Caco-2 (cell line): Measurements from ENCODE around the gene AK5. TPM values are rescaled to one million over a fixed set of nuclear protein-coding genes. Genes with fewer than 3 reads are reported as not detected.

Experiments used
- BruUV-seq: library from RNA; stranded (reverse); fragments of 400-500 nt; replicated peaks from 2 replicates; lab custom pipeline; 2021; lab: Mats Ljungman, UMichigan
- CTCF ChIA-PET: fragments of 300-600 bp; sonication (Branson Sonifier 250); formaldehyde crosslinking; loops from one replicate; lab custom pipeline; 2022; ENCODE audit warnings: antibody characterized with exemption; lab: Charles Lee
- POLR2A ChIA-PET: fragments of 300-600 bp; sonication (Branson Sonifier 250); formaldehyde crosslinking; loops from one replicate; lab custom pipeline; 2022; ENCODE audit warnings: antibody characterized with exemption; lab: Charles Lee
- DNase-seq, 2 experiments: peaks; one replicate each; pipeline versions ENCODE4 v3.0.0 to v3.0.0-alpha.2; 2020 to 2022
- H3K27me3 ChIP-seq: replicated peaks from 2 replicates; pipeline ENCODE4 v1.6.0; 2011; ENCODE audit warnings: low read length; ENCODE audit not compliant: control insufficient read depth, insufficient read depth
- H3K36me3 ChIP-seq: 2 replicates; pipeline ENCODE4 v1.5.1; 2011; ENCODE audit warnings: low read length; ENCODE audit not compliant: control insufficient read depth, insufficient read depth
- H3K4me1 ChIP-seq: fragments of 250-450 bp; sonication (Bioruptor Pico); 2 replicates; pipeline ENCODE4 v1.5.1; 2020; ENCODE audit warnings: mild to moderate bottlenecking
- H3K4me3 ChIP-seq: 2 replicates; pipeline ENCODE4 v1.5.1; 2011; ENCODE audit warnings: low read depth, mild to moderate bottlenecking, control low read depth, low read length
- H3K9me3 ChIP-seq: fragments of 250-450 bp; sonication (Bioruptor Pico); 2 replicates; pipeline ENCODE4 v1.5.1; 2020; ENCODE audit warnings: mild to moderate bottlenecking, moderate library complexity
- H3K27ac Mint-ChIP-seq: one replicate; pipeline ENCODE4 v1.8.0; 2022; ENCODE audit warnings: mixed read lengths; ENCODE audit not compliant: unreplicated experiment
- H3K27me3 Mint-ChIP-seq: one replicate; pipeline ENCODE4 v1.8.0; 2022; ENCODE audit warnings: mixed read lengths; ENCODE audit not compliant: insufficient read depth, unreplicated experiment
- H3K36me3 Mint-ChIP-seq: one replicate; pipeline ENCODE4 v1.8.0; 2022; ENCODE audit warnings: mild to moderate bottlenecking, mixed read lengths; ENCODE audit not compliant: insufficient read depth, unreplicated experiment
- H3K4me1 Mint-ChIP-seq: one replicate; pipeline ENCODE4 v1.8.0; 2022; ENCODE audit warnings: low read depth, mixed read lengths; ENCODE audit not compliant: unreplicated experiment
- H3K4me3 Mint-ChIP-seq: one replicate; pipeline ENCODE4 v1.8.0; 2022; ENCODE audit warnings: mild to moderate bottlenecking, moderate library complexity, mixed read lengths; ENCODE audit not compliant: unreplicated experiment
- H3K9me3 Mint-ChIP-seq: one replicate; pipeline ENCODE4 v1.8.0; 2022; ENCODE audit warnings: mixed read lengths; ENCODE audit not compliant: unreplicated experiment
- intact Hi-C: fragments of 100-400 bp; cut with micrococcal nuclease; formaldehyde crosslinking; loops from one replicate; pipeline ENCODE4 v1.10.0; 2022; ENCODE audit not compliant: unreplicated experiment
- total RNA-seq: library from RNA; stranded (reverse); gene quantifications from 2 replicates; pipeline ENCODE4 v1.2.3, GENCODE V29; 2022
- TF ChIP-seq, protein P1 (sequence below), 2 experiments: fragments of 200-600 bp in 1 of 2; IDR thresholded peaks; 1 replicate in 1 of 2; 2 replicates in 1 of 2; pipeline versions ENCODE4 v1.5.1 to v1.8.0; 2011 to 2022; ENCODE audit warnings: antibody characterized with exemption in 1 of 2, control low read depth in 1 of 2, inconsistent platforms in 1 of 2, low read depth in 1 of 2, low read length in 1 of 2, mild to moderate bottlenecking in 1 of 2, moderate library complexity in 1 of 2; ENCODE audit not compliant: insufficient read depth in 1 of 2, severe bottlenecking in 1 of 2, unreplicated experiment in 1 of 2

Gene AK5
- total RNA-seq, 1 experiment from 2014 or later, result not detected

- no peaks in the 10 kb centered on the region for H3K4me1 ChIP-seq
- BruUV-seq, result no TSS peak
- no peak overlapping the region for H3K4me3 ChIP-seq
- no peaks in the 10 kb centered on the region for H3K9me3 ChIP-seq
- ChIA-PET CTCF (no interaction called here), POLR2A (no interaction called here)
- no peak overlapping the region for H3K27ac Mint-ChIP-seq
- H3K36me3 ChIP-seq, result no peaks in the 10 kb centered on the region
- DNase-seq, result no peak
- no peak overlapping the region for H3K4me3 Mint-ChIP-seq
- intact Hi-C loops, result no loop called here
- H3K36me3 Mint-ChIP-seq, result peaks cover 13% of the 10 kb centered on the region
- no peaks in the 10 kb centered on the region for H3K9me3 Mint-ChIP-seq
- H3K4me1 Mint-ChIP-seq, result peaks cover 3% of the 10 kb centered on the region
- no peaks in the 10 kb centered on the region for H3K27me3 Mint-ChIP-seq
- TF ChIP-seq, protein P1, sequence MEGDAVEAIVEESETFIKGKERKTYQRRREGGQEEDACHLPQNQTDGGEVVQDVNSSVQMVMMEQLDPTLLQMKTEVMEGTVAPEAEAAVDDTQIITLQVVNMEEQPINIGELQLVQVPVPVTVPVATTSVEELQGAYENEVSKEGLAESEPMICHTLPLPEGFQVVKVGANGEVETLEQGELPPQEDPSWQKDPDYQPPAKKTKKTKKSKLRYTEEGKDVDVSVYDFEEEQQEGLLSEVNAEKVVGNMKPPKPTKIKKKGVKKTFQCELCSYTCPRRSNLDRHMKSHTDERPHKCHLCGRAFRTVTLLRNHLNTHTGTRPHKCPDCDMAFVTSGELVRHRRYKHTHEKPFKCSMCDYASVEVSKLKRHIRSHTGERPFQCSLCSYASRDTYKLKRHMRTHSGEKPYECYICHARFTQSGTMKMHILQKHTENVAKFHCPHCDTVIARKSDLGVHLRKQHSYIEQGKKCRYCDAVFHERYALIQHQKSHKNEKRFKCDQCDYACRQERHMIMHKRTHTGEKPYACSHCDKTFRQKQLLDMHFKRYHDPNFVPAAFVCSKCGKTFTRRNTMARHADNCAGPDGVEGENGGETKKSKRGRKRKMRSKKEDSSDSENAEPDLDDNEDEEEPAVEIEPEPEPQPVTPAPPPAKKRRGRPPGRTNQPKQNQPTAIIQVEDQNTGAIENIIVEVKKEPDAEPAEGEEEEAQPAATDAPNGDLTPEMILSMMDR (IDR thresholded peaks at IDR 0.05; ENCODE audit: insufficient read depth in 1 of 2, low read depth in 1 of 2, low read length in 1 of 2, severe bottlenecking in 1 of 2, unreplicated experiment in 1 of 2), result no peak
- no peaks in the 10 kb centered on the region for H3K27me3 ChIP-seq
Measured at GRCh38 chr1:77550135-77550534, 268.3 kb downstream of the AK5 start.

DNA sequence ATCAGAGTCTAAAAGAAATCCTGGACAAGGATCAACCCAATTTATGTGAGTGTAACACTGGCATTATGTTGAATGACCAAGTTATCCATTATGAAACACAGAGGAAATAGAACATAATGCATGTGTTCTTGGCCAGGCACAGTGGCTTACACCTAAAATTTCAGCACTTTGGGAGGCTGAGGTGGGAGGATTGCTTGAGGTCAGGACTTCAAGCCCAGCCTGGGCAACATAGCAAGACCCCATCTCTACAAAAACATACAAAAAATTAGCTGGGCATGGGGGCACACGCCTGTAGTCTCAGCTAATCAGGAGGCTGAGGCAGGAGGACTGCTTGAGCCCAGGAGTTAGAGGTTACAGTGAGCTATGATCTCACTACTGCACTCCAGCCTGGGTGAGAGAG is 270.8 kb downstream of the AK5 start:
- ChIA-PET CTCF (no interaction called here), POLR2A (no interaction called here)
- H3K4me1 ChIP-seq, result no peaks in the 10 kb centered on the region
- no peaks in the 10 kb centered on the region for H3K9me3 Mint-ChIP-seq
- H3K4me3 Mint-ChIP-seq, result no peak overlapping the region
- TF ChIP-seq, protein P1 (IDR thresholded peaks at IDR 0.05; ENCODE audit: insufficient read depth in 1 of 2, low read depth in 1 of 2, low read length in 1 of 2, severe bottlenecking in 1 of 2, unreplicated experiment in 1 of 2), result no peak
- H3K27me3 Mint-ChIP-seq, result no peaks in the 10 kb centered on the region
- H3K27ac Mint-ChIP-seq, result no peak overlapping the region
- H3K27me3 ChIP-seq, result no peaks in the 10 kb centered on the region
- no peaks in the 10 kb centered on the region for H3K36me3 ChIP-seq
- H3K4me3 ChIP-seq, result no peak overlapping the region
- H3K9me3 ChIP-seq, result no peaks in the 10 kb centered on the region
- no peaks in the 10 kb centered on the region for H3K4me1 Mint-ChIP-seq
- H3K36me3 Mint-ChIP-seq, result peaks cover 13% of the 10 kb centered on the region
- no peak for DNase-seq
- no TSS peak for BruUV-seq
- intact Hi-C loops, result no loop called here

DNA sequence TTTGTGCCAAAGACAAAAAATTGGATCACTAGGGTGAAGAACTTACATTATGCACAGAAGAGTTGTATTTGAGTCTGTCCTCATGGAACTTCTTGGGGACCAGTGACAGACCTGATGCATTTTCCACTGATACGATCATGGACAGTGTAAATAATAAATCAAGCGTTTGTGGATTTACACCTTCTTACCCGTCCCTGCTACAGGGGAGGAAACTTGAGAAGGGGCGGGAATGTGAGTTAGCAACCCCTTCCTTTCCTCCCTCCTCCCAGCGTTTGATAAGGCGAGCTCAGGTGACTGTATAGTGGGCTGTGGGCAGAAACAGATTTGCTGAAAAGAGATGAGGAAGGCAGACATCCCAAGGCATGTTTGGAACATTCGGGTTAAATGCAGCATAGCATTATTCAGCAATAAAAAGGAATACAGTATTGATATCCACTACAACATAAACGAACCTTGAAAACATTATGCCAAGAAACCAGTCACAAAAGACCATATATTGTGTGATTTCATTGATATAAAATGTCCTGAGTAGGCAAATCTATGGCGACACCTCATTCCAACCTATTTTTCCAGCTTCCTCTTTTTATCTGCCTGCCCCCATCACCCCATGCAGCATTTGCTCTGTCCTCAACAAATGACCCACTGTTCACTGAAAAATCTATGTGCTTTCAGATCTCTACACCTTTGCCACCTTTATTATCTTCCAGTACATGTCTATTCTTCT is 271.9 kb downstream of the AK5 start:
- no TSS peak for BruUV-seq
- Mint-ChIP-seq H3K4me3 (no peak overlapping the region), H3K27ac (no peak overlapping the region), H3K9me3 (no peaks in the 10 kb centered on the region), H3K36me3 (peaks cover 13% of the 10 kb centered on the region), H3K4me1 (no peaks in the 10 kb centered on the region), H3K27me3 (no peaks in the 10 kb centered on the region)
- intact Hi-C loops, result no loop called here
- H3K27me3 ChIP-seq, result no peaks in the 10 kb centered on the region
- ChIA-PET POLR2A (no interaction called here), CTCF (no interaction called here)
- no peaks in the 10 kb centered on the region for H3K9me3 ChIP-seq
- H3K36me3 ChIP-seq, result no peaks in the 10 kb centered on the region
- no peak for DNase-seq
- TF ChIP-seq, protein P1 (IDR thresholded peaks at IDR 0.05; ENCODE audit: insufficient read depth in 1 of 2, low read depth in 1 of 2, low read length in 1 of 2, severe bottlenecking in 1 of 2, unreplicated experiment in 1 of 2), result no peak
- no peak overlapping the region for H3K4me3 ChIP-seq
- no peaks in the 10 kb centered on the region for H3K4me1 ChIP-seq
